IMR-90 (cell line): ENCODE results near the gene CDHR4. TPM values are rescaled to one million over a fixed set of nuclear protein-coding genes. Genes with fewer than 3 reads are reported as not detected.
A peak's percentile ranks its signal among the peaks of the same experiment; 100 is the strongest.

Experiments
- ATAC-seq: fragments of 200-7000 bp; cut with Tn5 transposase; 2 replicates; pipeline ENCODE4 v1.9.1; 2020; ENCODE audit warnings: low read depth, mild to moderate bottlenecking, moderate library complexity
- BruUV-seq: library from RNA; stranded (reverse); fragments of 400-500 nt; replicated peaks from 2 replicates; lab custom pipeline; 2021; lab: Mats Ljungman, UMichigan
- CTCF ChIA-PET: fragments of 300-600 bp; formaldehyde crosslinking; extraction: SDS; loops from one replicate; lab custom pipeline; 2021; ENCODE audit warnings: antibody characterized with exemption; lab: Yijun Ruan, JAX
- POLR2A ChIA-PET: fragments of 300-600 bp; sonication (Branson Sonifier 250); formaldehyde crosslinking; loops from one replicate; lab custom pipeline; 2022; ENCODE audit warnings: antibody characterized with exemption; ENCODE audit not compliant: unreplicated experiment; lab: Charles Lee
- DNase-seq: peaks from one replicate; pipeline ENCODE4 v3.0.0; 2013
- H2AFZ ChIP-seq: replicated peaks from 2 replicates; pipeline ENCODE3; 2013; ENCODE audit warnings: low read length, mild to moderate bottlenecking; ENCODE audit not compliant: poor library complexity
- H2AK5ac ChIP-seq: 2 replicates; pipeline ENCODE4 v1.6.1; 2013; ENCODE audit warnings: low read depth, low read length, inconsistent platforms
- H2AK9ac ChIP-seq: replicated peaks from 2 replicates; pipeline ENCODE3; 2013; ENCODE audit warnings: mild to moderate bottlenecking, low read depth, low read length, moderate library complexity; ENCODE audit not compliant: poor library complexity
- H2BK120ac ChIP-seq: 2 replicates; pipeline ENCODE4 v1.6.1; 2013; ENCODE audit warnings: low read depth, low read length, inconsistent platforms
- H2BK15ac ChIP-seq: 3 replicates; pipeline ENCODE4 v1.6.1; 2013; ENCODE audit warnings: low read depth, low read length, inconsistent platforms
- H2BK20ac ChIP-seq: 2 replicates; pipeline ENCODE4 v1.6.1; 2013; ENCODE audit warnings: low read depth, mild to moderate bottlenecking, inconsistent platforms, low read length, moderate library complexity
- H2BK5ac ChIP-seq: 2 replicates; pipeline ENCODE4 v1.6.1; 2013; ENCODE audit warnings: mild to moderate bottlenecking, low read depth, low read length, inconsistent platforms; ENCODE audit not compliant: poor library complexity, severe bottlenecking
- H3K14ac ChIP-seq: replicated peaks from 2 replicates; pipeline ENCODE4 v1.6.1; 2013; ENCODE audit warnings: low read depth, low read length, inconsistent platforms
- H3K18ac ChIP-seq: 2 replicates; pipeline ENCODE4 v1.6.1; 2013; ENCODE audit warnings: low read depth, low read length, control low read depth
- H3K23ac ChIP-seq: 2 replicates; pipeline ENCODE4 v1.6.1; 2013; ENCODE audit warnings: low read depth, low read length, inconsistent platforms
- H3K27ac ChIP-seq: 2 replicates; pipeline ENCODE4 v1.5.1; 2013; ENCODE audit warnings: mild to moderate bottlenecking, control low read depth, low read length; ENCODE audit not compliant: insufficient read depth
- H3K27me3 ChIP-seq: 2 replicates; pipeline ENCODE4 v1.6.1; 2013; ENCODE audit warnings: low read length; ENCODE audit not compliant: control insufficient read depth, insufficient read depth
- H3K36me3 ChIP-seq: 2 replicates; pipeline ENCODE4 v1.6.1; 2013; ENCODE audit warnings: low read length, mixed read lengths; ENCODE audit not compliant: control insufficient read depth, insufficient read depth
- H3K4ac ChIP-seq: 2 replicates; pipeline ENCODE4 v1.6.1; 2013; ENCODE audit warnings: low read depth, low read length, inconsistent platforms
- H3K4me1 ChIP-seq: 2 replicates; pipeline ENCODE4 v1.6.1; 2013; ENCODE audit warnings: low read length, mixed read lengths; ENCODE audit not compliant: control insufficient read depth, insufficient read depth
- H3K4me2 ChIP-seq: 2 replicates; pipeline ENCODE4 v1.6.1; 2013; ENCODE audit warnings: low read depth, mild to moderate bottlenecking, control low read depth, low read length, moderate library complexity
- H3K4me3 ChIP-seq: 2 replicates; pipeline ENCODE4 v1.5.1; 2013; ENCODE audit warnings: low read depth, mild to moderate bottlenecking, control low read depth, low read length, moderate library complexity; ENCODE audit not compliant: insufficient read depth
- H3K56ac ChIP-seq: 2 replicates; pipeline ENCODE4 v1.6.1; 2013; ENCODE audit warnings: low read length, inconsistent platforms; ENCODE audit not compliant: insufficient read depth; ENCODE audit errors: extremely low read depth
- H3K79me1 ChIP-seq, 2 experiments: 2 replicates each; pipeline ENCODE4 v1.6.1; 2013; ENCODE audit warnings: low read length in 2 of 2, inconsistent platforms in 1 of 2, low read depth in 1 of 2
- H3K9ac ChIP-seq: 2 replicates; pipeline ENCODE4 v1.6.1; 2013; ENCODE audit warnings: low read depth, low read length, control low read depth
- H3K9me1 ChIP-seq: 2 replicates; pipeline ENCODE4 v1.6.1; 2013; ENCODE audit warnings: low read length, inconsistent platforms; ENCODE audit not compliant: insufficient read depth
- H3K9me3 ChIP-seq: 2 replicates; pipeline ENCODE4 v1.6.1; 2013; ENCODE audit warnings: low read length; ENCODE audit not compliant: control insufficient read depth, insufficient read depth
- H4K20me1 ChIP-seq: 2 replicates; pipeline ENCODE4 v1.6.1; 2013; ENCODE audit warnings: low read length, inconsistent platforms; ENCODE audit not compliant: insufficient read depth
- H4K5ac ChIP-seq: 2 replicates; pipeline ENCODE4 v1.6.1; 2013; ENCODE audit warnings: mild to moderate bottlenecking, low read depth, low read length, control low read depth
- H4K8ac ChIP-seq, 2 experiments: 2 replicates each; pipeline ENCODE4 v1.6.1; 2013; ENCODE audit warnings: low read depth in 2 of 2, low read length in 2 of 2, control low read depth in 1 of 2, inconsistent platforms in 1 of 2
- H4K91ac ChIP-seq: 2 replicates; pipeline ENCODE4 v1.6.1; 2013; ENCODE audit warnings: low read depth, low read length, inconsistent platforms; ENCODE audit not compliant: insufficient read depth
- BHLHE40 ChIP-seq: fragments of 150-350 bp; IDR thresholded peaks from 2 replicates; pipeline ENCODE4 v1.6.1; 2016; ENCODE audit warnings: mild to moderate bottlenecking, low read depth, low read length
- CEBPB ChIP-seq: IDR thresholded peaks from 2 replicates; pipeline ENCODE4 v1.6.1; 2012; ENCODE audit warnings: low read depth, low read length, improper control_type of control experiment
- CTCF ChIP-seq: conservative IDR thresholded peaks from 2 replicates; pipeline ENCODE4 v1.5.1; 2012; ENCODE audit warnings: mild to moderate bottlenecking, low read depth, low read length, improper control_type of control experiment
- ELK1 ChIP-seq: fragments of 150-350 bp; IDR thresholded peaks from 2 replicates; pipeline ENCODE4 v1.6.1; 2016; ENCODE audit warnings: low read depth, mild to moderate bottlenecking, low read length, moderate library complexity, borderline replicate concordance
- FOS ChIP-seq: fragments of 150-350 bp; IDR thresholded peaks from 2 replicates; pipeline ENCODE4 v1.6.1; 2016; ENCODE audit warnings: low read depth, low read length
- MAFK ChIP-seq: IDR thresholded peaks from 2 replicates; pipeline ENCODE4 v1.6.1; 2012; ENCODE audit warnings: low read depth, low read length, improper control_type of control experiment
- MAZ ChIP-seq: IDR thresholded peaks from 2 replicates; pipeline ENCODE4 v1.6.1; 2012; ENCODE audit warnings: low read depth, mild to moderate bottlenecking, low read length, improper control_type of control experiment, moderate library complexity, borderline replicate concordance
- MXI1 ChIP-seq: IDR thresholded peaks from 2 replicates; pipeline ENCODE4 v1.6.1; 2012; ENCODE audit warnings: low read depth, mild to moderate bottlenecking, low read length, moderate library complexity, borderline replicate concordance
- NFE2L2 ChIP-seq: fragments of 150-350 bp; IDR thresholded peaks from 2 replicates; pipeline ENCODE4 v1.6.1; 2016; ENCODE audit warnings: low read depth, mild to moderate bottlenecking, low read length
- POLR2A ChIP-seq: IDR thresholded peaks from 2 replicates; pipeline ENCODE4 v1.6.1; 2012; ENCODE audit warnings: mild to moderate bottlenecking, low read depth, low read length
- RAD21 ChIP-seq: IDR thresholded peaks from 2 replicates; pipeline ENCODE4 v1.6.1; 2012; ENCODE audit warnings: low read length, improper control_type of control experiment
- RCOR1 ChIP-seq: IDR thresholded peaks from 2 replicates; pipeline ENCODE4 v1.6.1; 2012; ENCODE audit warnings: mild to moderate bottlenecking, low read length, improper control_type of control experiment; ENCODE audit not compliant: insufficient replicate concordance
- RFX5 ChIP-seq: IDR thresholded peaks from 2 replicates; pipeline ENCODE4 v1.8.0; 2012; ENCODE audit warnings: low read depth, mild to moderate bottlenecking, low read length, moderate library complexity
- SMC3 ChIP-seq: fragments of 150-350 bp; IDR thresholded peaks from 2 replicates; pipeline ENCODE4 v1.6.1; 2016; ENCODE audit warnings: low read depth, mild to moderate bottlenecking, antibody characterized with exemption, low read length, moderate library complexity
- USF2 ChIP-seq: fragments of 150-350 bp; IDR thresholded peaks from 2 replicates; pipeline ENCODE4 v1.6.1; 2017; ENCODE audit warnings: mild to moderate bottlenecking, antibody characterized with exemption, low read length, low read depth
- WGBS, 2 experiments: methylation state at CpG; one replicate each; pipeline versions ENCODE4 v1.1.5 to v1.1.7; 2013; ENCODE audit warnings: missing lambda C conversion rate in 2 of 2; ENCODE audit not compliant: insufficient read length in 1 of 2; ENCODE audit errors: extremely low coverage in 2 of 2; 5-methylcytosine and 5-hydroxymethylcytosine counted together
- dilution Hi-C: fragments of 300-500 bp; cut with HindIII; formaldehyde crosslinking; loops from one replicate; pipeline ENCODE4 v1.14.3; 2018; ENCODE audit warnings: low sequenced_read_pairs; ENCODE audit not compliant: unreplicated experiment
- in situ Hi-C: fragments of 300-500 bp; cut with MboI; formaldehyde crosslinking; loops from 3 replicates; pipeline ENCODE4 v1.14.3; 2019; ENCODE audit warnings: low sequenced_read_pairs, inconsistent platforms, mixed read lengths
- intact Hi-C: fragments of 100-400 bp; cut with micrococcal nuclease; formaldehyde crosslinking; loops from 2 replicates; pipeline ENCODE4 v1.10.0; 2022
- polyA plus RNA-seq, 3 experiments: library from polyadenylated mRNA; depleted of rRNA; stranded (reverse); fragments of >200 nt; gene quantifications; 2 replicates each; pipeline ENCODE4 v1.2.3, GENCODE V29; 2012; ENCODE audit warnings: low replicate concordance in 1 of 3
- total RNA-seq: library from RNA; depleted of rRNA; stranded (reverse); fragments of >200 nt; gene quantifications from 2 replicates; pipeline ENCODE4 v1.2.3, GENCODE V29; 2012

Gene CDHR4
- total and polyA plus RNA-seq, 2 of the 4 experiments (the other 2 are of a cell fraction): not detected

GRCh38 chr3:49781415-49782199 lies 18.1 kb downstream of the CDHR4 start:
- no TSS peak for BruUV-seq
- DNase-seq: no peak
- H3K56ac ChIP-seq: no peak overlapping the region
- peak overlapping the region; percentile 27; the same call in 1 of the 2 replicates for H3K4me2 ChIP-seq
- H3K9me3 ChIP-seq: no peaks in the 10 kb centered on the region
- H3K9ac ChIP-seq: no peak overlapping the region
- H2AK5ac ChIP-seq: 0 out of 2 replicates have a peak overlapping the region, but pooled peaks have one; percentile 33
- H3K79me1 ChIP-seq: peaks cover 7 to 73% of the 10 kb centered on the region in 2 experiments
- ChIA-PET CTCF (interaction anchor here (0.7 kb wide), 1 partner anchor 21 kb away, joined by 3 read pairs; the partner anchor contains the start of gene INKA1), POLR2A (no interaction called here)
- peaks cover 11% of the 10 kb centered on the region for H3K9me1 ChIP-seq
- no peak overlapping the region for H2AK9ac ChIP-seq
- no peak overlapping the region for H2BK20ac ChIP-seq
- H2AFZ ChIP-seq: no peak overlapping the region
- in situ Hi-C loops: no loop called here
- peak overlapping the region; percentile 23; the same call in 1 of the 2 replicates for H3K27ac ChIP-seq
- H4K5ac ChIP-seq: no peak overlapping the region
- peaks cover 9% of the 10 kb centered on the region for H3K4me1 ChIP-seq
- no peak overlapping the region for H3K18ac ChIP-seq
- dilution Hi-C loops: no loop called here
- no peak overlapping the region for H3K14ac ChIP-seq
- H4K20me1 ChIP-seq: peaks cover 46% of the 10 kb centered on the region
- no peak overlapping the region for H4K8ac ChIP-seq
- no peak overlapping the region for H2BK5ac ChIP-seq
- H3K4ac ChIP-seq: no peak overlapping the region
- H2BK120ac ChIP-seq: no peak overlapping the region
- WGBS, 2 experiments: 61% methylated on average over 2 of the region's 5 CpGs; no CpG with 5 or more reads in 1 of the 2 experiments
- no peak overlapping the region for H3K4me3 ChIP-seq
- H3K23ac ChIP-seq: no peak overlapping the region
- peaks cover 12% of the 10 kb centered on the region for H3K36me3 ChIP-seq
- no peaks in the 10 kb centered on the region for H3K27me3 ChIP-seq
- no peak overlapping the region for H2BK15ac ChIP-seq
- H4K91ac ChIP-seq: no peak overlapping the region
- intact Hi-C loops: no loop called here
- ATAC-seq: no peak
- TF ChIP-seq USF2 (no peak), CTCF (no peak), BHLHE40 (no peak), MAZ (no peak), ELK1 (no peak), SMC3 (no peak), CEBPB (no peak), FOS (no peak), RCOR1 (no peak), RAD21 (no peak), MAFK (no peak), RFX5 (no peak), NFE2L2 (no peak), MXI1 (no peak), POLR2A (no peak)
